ENCODE results near the gene KCNJ5.

Gene KCNJ5

DNA sequence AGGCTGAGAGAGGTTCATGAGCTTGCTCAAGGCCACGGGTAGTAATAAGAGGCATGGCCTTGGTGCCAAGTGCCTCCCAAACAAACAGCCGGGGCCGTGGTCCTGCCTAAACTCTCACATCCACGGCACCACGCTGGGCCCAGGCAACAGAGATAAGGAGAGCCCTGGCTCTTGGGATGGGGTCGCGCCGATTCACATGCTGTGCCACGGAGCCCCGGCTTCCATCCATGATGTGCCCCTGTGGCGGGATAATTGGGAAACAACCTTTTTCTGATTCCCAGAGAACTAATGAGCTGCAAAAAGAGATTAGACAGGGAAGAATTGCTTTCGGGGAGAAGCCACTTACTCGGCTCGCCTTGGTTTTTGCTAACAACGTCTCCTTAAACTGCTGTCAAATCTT, 29.5 kb downstream of the KCNJ5 start:
- Histone ChIP-seq H3K4me3 (ENCODE audit: low read depth, low read length) (no peak overlapping the region), H3K36me3 (ENCODE audit: control insufficient read depth, insufficient read depth, low read length) (no peaks in the 10 kb centered on the region), H3K4me2 (ENCODE audit: low read length) (no peak overlapping the region), H3K27ac (no peak overlapping the region), H2AFZ (no peak overlapping the region), H3K9ac (no peak overlapping the region), H3K79me2 (no peaks in the 10 kb centered on the region), H3K4me1 (no peaks in the 10 kb centered on the region), H3K27me3 (ENCODE audit: control insufficient read depth, insufficient read depth, low read length) (no peaks in the 10 kb centered on the region), H3K9me3 (ENCODE audit: control insufficient read depth, low read length) (no peaks in the 10 kb centered on the region)
- TF ChIP-seq CTCF (IDR thresholded peaks at IDR 0.05): no peak

DNA sequence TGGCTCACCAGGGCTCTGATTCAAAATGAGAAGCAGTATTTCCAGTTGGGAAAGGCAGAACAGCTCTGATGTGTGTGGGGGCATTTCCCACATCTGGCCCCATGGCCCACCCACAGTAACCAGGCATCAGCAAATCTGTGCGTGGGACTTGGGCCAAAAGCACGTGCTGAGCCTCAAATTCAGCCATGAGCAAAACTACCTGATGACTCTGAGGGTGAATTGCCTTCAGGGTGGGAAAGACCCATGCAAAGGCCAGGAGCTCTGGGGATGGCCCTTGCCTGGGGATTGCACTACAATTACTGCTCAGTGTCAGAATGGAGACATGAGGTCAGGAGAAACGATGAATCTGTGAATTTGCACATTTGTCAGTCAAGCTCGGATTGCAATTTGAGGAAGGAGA, 30.6 kb downstream of the KCNJ5 start:
- H3K27ac ChIP-seq: no peak overlapping the region
- H3K4me1 ChIP-seq: no peaks in the 10 kb centered on the region
- no peaks in the 10 kb centered on the region for H3K27me3 ChIP-seq (ENCODE audit: control insufficient read depth, insufficient read depth, low read length)
- no peak overlapping the region for H2AFZ ChIP-seq
- no peak overlapping the region for H3K4me2 ChIP-seq (ENCODE audit: low read length)
- no peak for TF ChIP-seq CTCF (IDR thresholded peaks at IDR 0.05)
- no peaks in the 10 kb centered on the region for H3K79me2 ChIP-seq
- H3K36me3 ChIP-seq (ENCODE audit: control insufficient read depth, insufficient read depth, low read length): no peaks in the 10 kb centered on the region
- no peaks in the 10 kb centered on the region for H3K9me3 ChIP-seq (ENCODE audit: control insufficient read depth, low read length)
- H3K4me3 ChIP-seq (ENCODE audit: low read depth, low read length): no peak overlapping the region
- H3K9ac ChIP-seq: no peak overlapping the region

DNA sequence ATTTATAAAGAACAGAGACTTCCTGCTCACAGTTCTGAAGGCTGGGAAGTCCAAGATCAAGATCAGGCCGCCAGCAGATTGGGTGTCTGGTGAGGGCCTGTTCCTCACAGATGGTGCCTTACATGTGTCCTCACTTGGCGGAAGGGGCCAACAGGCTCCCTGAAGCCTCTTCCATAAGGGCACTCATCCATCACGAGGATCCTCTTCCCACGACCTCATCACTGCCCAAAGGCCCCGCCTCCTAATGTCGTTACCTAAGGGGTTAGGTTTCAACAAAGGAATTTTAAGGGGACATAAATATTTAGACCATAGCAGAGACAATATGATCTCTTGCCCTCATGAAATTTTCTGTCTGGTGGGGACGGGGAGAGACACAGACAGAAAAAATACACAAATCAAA, 32.9 kb downstream of the KCNJ5 start:
- TF ChIP-seq CTCF (IDR thresholded peaks at IDR 0.05): no peak
- no peak overlapping the region for H3K9ac ChIP-seq
- no peaks in the 10 kb centered on the region for H3K36me3 ChIP-seq (ENCODE audit: control insufficient read depth, insufficient read depth, low read length)
- no peaks in the 10 kb centered on the region for H3K9me3 ChIP-seq (ENCODE audit: control insufficient read depth, low read length)
- no peaks in the 10 kb centered on the region for H3K27me3 ChIP-seq (ENCODE audit: control insufficient read depth, insufficient read depth, low read length)
- H3K4me3 ChIP-seq (ENCODE audit: low read depth, low read length): no peak overlapping the region
- H3K4me1 ChIP-seq: no peaks in the 10 kb centered on the region
- H3K79me2 ChIP-seq: no peaks in the 10 kb centered on the region
- H3K27ac ChIP-seq: no peak overlapping the region
- no peak overlapping the region for H2AFZ ChIP-seq
- no peak overlapping the region for H3K4me2 ChIP-seq (ENCODE audit: low read length)

- Histone ChIP-seq H3K36me3 (ENCODE audit: control insufficient read depth, insufficient read depth, low read length) (no peaks in the 10 kb centered on the region), H3K27ac (no peak overlapping the region), H3K4me2 (ENCODE audit: low read length) (no peak overlapping the region), H3K9ac (no peak overlapping the region), H3K4me1 (no peaks in the 10 kb centered on the region), H3K9me3 (ENCODE audit: control insufficient read depth, low read length) (no peaks in the 10 kb centered on the region), H3K79me2 (no peaks in the 10 kb centered on the region), H2AFZ (no peak overlapping the region), H3K27me3 (ENCODE audit: control insufficient read depth, insufficient read depth, low read length) (no peaks in the 10 kb centered on the region), H3K4me3 (ENCODE audit: low read depth, low read length) (no peak overlapping the region)
- no peak for TF ChIP-seq CTCF (IDR thresholded peaks at IDR 0.05)
These were observed 33.5 kb downstream of the KCNJ5 start for GRCh38 chr11:128924510-128925249.

- Histone ChIP-seq H3K4me2 (ENCODE audit: low read length) (no peak overlapping the region), H3K4me1 (no peaks in the 10 kb centered on the region), H3K9me3 (ENCODE audit: control insufficient read depth, low read length) (no peaks in the 10 kb centered on the region), H2AFZ (no peak overlapping the region), H3K4me3 (ENCODE audit: low read depth, low read length) (no peak overlapping the region), H3K79me2 (no peaks in the 10 kb centered on the region), H3K27ac (no peak overlapping the region), H3K27me3 (ENCODE audit: control insufficient read depth, insufficient read depth, low read length) (no peaks in the 10 kb centered on the region), H3K9ac (no peak overlapping the region), H3K36me3 (ENCODE audit: control insufficient read depth, insufficient read depth, low read length) (no peaks in the 10 kb centered on the region)
- TF ChIP-seq CTCF (IDR thresholded peaks at IDR 0.05): no peak
These were observed 34.1 kb downstream of the KCNJ5 start for GRCh38 chr11:128925250-128925600.
